C1 segment of cervical spinal cord (tissue), 14 donors: ENCODE measurements around the gene CBFA2T3.

ENCODE experiments used
- DNase-seq, 14 donors: peaks; one replicate each; lab custom pipeline; 2025; lab: John Stamatoyannopoulos, UW

Gene CBFA2T3

DNA sequence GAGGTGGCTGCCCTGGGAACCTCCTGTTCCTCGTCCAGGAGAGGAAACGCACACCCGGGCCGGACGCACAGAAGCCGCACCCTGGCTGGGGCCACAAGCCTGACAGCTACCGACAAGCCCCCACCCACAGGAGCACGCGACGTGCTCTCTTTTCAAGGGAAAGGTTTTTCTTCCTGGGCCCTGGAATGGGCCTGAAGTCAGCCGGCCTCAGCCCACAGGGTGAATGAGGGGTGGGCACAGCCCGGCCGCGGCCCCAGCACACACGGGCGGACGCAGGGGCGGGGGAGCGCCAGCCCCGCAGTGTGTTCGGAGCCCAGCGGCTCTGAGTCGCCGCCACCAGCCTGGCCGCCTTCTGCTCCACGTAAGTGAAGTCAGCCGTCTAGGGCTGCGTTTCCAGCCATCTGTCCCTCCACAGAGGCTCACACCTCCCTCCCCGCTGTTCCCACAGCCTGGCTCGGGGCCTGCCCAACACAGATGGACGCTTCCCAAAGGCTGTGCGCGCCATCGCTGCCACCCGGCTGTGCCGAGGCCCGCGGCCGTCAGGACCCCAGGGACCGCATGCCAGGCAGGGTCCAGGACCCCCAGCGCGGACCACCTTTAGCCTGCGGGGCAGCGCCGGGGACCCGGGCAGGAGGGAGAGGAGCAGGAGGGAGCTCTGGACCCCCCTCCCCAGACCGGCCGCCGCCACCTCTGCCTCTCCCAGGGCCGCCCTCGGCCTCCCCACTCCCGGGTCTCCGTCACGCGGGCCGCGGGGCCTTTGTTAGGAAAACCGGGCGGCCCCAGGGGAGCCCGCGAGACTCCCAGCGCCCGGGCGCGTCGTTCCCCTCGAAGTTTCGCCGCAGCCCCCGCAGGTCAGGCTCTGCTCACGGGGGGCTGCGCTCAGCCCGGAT lies 36.8 kb downstream of the CBFA2T3 start:
- DNase-seq = peak in 2 of 14 donors; percentile 24 to 83

DNA sequence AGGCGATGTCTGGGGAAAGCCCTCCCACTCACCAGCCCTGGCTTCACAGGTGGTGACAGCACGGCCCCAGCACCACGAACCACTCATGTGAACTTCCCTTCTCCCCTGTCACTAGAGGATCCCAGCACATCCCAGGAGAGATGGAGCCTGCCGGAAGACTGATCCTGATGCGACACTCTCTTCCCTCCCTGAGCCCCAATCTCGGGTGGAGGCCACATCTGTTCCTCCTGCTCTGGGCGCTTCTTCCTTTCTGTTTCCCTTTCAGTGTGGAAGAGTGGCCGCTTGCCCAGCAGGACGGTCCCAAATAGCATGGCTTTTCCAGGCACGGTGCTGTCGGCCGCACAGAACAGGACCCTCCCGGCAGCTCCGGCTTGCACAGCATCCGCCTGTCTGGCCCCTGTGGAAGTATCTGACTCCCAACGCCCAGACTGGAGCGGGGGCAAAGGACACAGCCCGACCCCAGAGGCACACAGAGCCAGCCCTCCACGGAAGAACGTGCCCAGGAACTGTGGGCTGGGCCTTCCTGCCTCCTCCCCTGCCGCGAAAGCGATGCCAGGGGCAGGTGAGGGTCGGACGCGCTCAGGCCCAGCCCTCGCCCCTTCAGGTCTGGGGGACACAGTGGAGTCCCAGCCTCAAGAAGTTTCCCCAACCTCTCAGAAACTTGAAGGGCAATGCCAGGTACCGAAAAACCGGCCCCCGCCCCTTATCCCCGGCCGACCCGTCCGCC lies 37.6 kb downstream of the CBFA2T3 start:
- peak in 1 of 14 donors; percentile 67 for DNase-seq

DNA sequence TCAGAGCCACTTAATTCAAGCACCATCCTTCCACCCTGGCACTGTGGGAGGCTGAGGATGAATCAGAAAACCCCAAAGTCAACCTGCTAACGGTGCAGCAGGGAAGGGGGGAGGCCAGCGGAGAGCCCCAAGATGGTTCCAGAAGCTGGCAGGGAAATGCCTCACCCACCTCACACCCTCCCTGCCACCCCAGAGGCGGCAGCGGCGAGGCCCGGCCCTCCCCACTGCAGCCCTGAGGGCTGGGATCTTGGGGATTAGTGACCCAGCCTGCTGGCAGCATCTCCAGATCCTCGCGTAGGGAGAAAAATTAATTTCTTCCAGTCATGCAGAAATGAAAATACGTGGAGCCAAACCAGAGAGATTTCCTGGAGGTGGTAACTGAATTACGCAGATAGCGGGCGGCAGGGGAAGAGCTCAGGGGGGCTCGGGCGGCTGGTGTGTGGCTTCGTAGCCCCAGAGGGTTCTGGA lies 38.2 kb downstream of the CBFA2T3 start:
- DNase-seq = peak in 1 of 14 donors; percentile 67

DNA sequence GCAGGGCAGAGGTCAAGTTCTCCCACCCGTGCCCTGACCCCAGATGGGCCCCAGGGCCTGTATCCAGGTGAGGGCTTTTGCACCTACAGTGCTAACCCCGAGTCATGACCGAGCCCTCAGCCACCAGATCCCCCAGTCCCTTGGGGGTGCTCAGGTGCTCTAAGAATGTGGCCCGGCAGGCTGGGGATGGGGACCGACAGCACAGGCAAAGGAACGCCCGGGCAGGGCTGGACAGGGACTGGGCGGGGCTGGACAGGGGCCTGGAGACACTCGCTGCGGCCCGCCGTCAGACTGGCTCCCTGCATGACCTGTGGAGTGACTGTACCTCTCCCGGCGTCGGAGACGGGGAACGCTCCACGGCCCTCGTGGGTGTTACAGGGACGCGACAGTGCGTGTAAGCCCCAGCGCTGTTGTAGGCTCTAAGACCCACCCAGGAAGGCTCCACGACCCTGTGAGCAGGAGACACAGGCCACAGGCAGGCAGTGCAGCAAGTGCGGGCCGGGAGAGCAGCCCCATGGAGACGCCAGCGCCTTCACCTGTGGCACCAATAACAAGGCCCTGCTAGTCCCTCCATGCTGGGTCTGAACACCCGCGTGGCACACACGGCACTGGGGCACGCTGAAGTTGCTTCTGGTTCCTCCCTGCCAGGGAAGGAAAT lies 38.8 kb downstream of the CBFA2T3 start:
- peak in 1 of 14 donors; percentile 47 for DNase-seq

DNA sequence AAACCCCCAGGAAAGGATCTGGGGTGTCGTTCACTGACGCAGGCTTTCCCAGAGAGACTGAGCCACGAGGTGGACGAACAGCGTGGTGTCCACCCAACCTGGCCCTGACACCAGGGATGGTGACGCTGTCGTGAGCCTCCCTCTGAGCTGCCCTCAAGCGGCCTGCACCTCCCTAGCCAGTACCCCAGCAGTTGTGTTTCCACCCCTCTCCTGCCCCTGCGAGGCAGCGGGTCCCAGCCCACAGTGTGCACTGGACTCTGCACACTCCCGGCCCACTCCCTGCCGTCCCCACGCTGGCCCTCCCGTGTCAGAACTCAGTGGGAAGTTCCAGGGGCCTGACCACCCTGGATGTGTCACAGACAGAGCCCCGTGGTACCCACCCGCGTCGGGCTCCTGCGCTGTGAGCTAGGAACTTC lies 39.8 kb downstream of the CBFA2T3 start:
- DNase-seq = no peak

DNA sequence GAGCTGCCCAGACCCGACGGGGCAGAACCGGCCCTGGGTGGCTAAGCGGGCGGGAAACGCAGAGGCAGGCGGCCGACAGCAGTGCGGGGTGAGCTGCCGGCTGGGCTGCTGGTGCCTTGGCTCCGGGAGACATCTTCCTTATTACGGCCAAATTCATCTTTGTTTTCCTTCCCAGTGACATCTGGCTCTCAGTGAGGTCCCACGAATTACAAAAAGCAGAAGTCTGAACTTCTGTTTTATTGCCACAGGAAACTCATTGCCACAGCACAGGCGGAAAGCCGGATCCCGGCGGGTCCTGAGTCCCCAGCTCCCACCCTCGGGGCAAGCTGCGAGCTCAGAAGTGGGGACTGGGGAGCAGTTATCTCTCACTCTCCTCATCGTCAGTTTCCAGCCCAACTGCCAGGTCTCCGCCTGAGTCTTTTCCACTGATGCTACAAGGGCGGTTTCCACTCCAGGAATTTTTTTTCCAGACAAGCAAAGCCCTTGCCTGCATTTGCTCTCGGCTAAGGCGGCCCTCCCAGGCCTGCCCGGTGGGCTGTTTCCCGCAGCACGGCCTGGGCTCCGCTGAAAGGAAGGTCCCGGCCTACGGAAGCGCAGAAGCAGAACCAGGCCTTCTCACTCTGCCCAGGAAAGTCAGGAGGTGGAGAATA lies 40.3 kb downstream of the CBFA2T3 start:
- peak in 3 of 14 donors; percentile 15 to 25 (median 22) for DNase-seq

DNA sequence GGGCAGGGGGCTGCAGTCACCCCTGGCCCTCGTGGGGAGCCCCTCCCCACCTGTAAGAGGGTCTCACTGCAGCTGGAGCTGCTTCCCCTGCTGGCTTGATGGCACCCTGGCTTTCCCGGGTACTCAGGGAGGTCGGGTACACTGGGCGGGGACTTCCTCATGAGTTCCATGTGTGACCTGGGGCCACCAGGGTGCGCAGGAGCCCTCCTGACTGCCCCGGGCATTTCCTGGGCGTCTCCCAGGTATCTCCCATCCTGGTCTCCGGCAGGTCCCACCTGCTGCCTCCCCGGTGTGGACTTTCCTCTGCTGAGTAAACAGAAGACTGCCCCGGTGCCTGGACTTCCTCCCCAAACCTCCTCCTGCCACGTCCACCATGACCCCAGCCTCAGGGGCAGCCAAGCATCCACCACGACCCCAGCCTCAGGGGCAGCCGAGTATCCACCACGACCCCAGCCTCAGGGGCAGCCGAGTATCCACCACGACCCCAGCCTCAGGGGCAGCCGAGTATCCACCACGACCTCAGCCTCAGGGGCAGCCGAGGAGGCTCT lies 40.9 kb downstream of the CBFA2T3 start:
- no peak for DNase-seq

DNA sequence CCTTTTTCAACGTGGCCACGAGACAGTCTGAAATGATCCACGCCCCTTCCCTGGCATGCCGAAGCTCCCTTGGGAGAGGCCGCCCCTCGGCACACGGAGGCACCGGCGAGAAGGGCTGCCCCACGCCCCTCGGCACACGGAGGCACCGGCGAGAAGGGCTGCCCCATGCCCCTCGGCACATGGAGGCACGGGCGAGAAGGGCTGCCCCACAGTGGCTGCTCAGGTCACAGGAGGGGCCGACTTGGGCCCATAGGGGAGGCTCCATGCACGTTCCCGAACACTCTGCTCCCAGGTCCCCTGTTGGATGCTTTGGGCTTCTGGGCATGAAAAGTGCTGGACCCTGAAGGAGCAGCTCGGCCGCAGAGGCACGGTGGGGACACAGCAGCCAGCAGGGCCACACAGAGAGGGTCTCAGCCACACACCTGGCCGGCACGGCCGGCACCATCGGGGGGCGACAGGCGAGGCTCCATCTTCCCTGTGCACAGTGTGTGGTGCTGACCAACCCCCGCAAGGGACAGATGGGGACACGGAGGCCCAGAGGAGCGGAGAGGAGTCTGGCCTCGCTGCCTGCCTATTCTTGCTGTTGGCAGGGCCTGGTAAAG lies 42.8 kb downstream of the CBFA2T3 start:
- peak in 1 of 14 donors; percentile 41 for DNase-seq

DNA sequence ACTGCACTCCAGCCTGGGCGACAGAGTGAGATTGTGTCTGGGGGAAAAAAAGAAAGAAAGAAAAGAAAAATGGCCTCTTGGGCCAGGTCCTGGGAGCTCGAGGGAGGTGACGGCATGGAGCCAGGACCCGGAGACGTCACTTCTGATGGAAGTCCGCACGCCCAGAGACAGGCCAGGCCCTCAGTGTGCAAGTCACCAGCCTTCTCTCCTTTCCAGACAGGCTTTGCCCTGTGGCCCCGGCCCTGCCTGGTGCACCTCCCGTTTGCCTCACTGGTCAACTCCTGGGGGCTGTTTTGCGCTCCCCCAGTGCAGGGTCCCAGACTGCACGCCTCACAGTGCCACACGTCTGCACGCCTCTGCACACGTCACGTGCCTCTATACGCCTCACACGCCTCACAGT lies 44.1 kb downstream of the CBFA2T3 start:
- DNase-seq = no peak

DNA sequence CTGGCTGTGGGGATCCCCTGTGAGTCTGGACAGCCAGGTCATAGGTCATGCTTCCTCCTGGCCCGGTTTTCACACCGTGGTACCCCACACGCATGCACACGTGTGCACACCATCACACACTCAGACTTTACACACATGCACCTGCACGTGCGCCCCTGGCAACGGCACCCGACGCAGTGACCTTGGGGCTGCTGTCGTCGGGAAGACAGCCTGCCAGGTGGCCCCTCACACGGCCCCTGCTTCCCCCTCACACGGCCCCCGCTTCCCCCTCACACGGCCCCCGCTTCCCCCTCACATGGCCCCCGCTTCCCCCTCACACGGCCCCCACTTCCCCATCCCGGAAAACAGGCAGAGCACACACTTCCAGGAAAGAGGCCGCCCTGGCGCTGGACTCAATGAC lies 45.1 kb downstream of the CBFA2T3 start:
- no peak for DNase-seq

DNA sequence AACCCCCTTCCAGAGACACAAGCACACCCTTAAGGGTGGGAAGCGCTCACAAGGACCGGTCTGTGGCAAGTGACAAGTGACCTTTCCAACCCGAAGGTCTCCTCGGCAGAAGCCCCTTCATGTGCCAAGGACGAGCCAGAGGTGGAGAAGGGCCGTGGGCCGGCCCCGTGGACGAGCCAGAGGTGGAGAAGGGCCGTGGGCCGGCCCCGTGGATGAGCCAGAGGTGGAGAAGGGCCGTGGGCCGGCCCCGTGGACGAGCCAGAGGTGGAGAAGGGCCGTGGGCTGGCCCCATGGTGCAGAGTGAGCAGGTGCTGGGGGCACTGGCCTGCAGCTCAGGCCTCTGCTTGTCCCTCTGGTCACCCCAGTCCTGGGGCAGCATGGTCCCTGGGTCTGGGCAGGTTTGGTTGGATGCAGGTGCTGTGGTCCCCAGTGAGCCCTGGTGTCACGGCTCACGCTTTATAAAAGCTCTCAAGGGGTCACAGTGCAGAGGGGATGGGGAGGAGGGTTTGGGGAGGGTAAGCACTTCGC lies 45.6 kb downstream of the CBFA2T3 start:
- no peak for DNase-seq

DNA sequence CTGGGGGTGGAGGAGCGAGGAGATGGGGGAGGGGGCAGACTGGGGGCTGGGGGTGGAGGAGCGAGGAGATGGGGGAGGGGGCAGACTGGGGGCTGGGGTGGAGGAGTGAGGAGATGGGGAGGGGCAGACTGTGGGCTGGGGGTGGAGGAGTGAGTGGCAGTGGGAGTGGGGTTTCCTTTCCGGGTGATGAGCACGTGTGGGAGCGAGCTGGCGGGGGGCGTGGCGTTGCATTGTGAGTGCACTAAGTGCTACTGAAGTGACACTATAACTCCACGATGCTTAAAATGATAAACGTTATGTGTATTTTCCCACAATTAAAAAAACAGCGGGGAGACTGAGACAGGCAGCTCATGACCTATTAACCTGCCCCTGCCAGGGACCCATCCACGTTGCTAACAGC lies 46.3 kb downstream of the CBFA2T3 start:
- no peak for DNase-seq

DNA sequence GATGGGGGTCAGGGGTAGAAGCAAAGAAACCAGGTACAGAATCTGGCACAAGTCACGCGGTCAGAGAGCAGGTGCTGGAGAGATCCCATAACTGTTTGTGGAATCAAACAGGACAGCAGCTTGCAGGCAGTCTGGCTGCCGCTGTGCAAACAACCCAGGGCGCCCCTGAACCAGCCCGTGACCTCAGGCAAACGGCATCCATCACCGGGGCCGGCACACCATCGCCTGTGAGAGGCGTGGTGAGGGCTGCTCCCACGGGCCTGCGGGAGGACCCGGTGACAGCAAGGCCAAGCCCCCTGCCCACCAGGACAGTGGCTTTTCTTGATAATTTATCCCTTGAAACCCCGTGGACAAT lies 47.9 kb downstream of the CBFA2T3 start:
- no peak for DNase-seq

DNA sequence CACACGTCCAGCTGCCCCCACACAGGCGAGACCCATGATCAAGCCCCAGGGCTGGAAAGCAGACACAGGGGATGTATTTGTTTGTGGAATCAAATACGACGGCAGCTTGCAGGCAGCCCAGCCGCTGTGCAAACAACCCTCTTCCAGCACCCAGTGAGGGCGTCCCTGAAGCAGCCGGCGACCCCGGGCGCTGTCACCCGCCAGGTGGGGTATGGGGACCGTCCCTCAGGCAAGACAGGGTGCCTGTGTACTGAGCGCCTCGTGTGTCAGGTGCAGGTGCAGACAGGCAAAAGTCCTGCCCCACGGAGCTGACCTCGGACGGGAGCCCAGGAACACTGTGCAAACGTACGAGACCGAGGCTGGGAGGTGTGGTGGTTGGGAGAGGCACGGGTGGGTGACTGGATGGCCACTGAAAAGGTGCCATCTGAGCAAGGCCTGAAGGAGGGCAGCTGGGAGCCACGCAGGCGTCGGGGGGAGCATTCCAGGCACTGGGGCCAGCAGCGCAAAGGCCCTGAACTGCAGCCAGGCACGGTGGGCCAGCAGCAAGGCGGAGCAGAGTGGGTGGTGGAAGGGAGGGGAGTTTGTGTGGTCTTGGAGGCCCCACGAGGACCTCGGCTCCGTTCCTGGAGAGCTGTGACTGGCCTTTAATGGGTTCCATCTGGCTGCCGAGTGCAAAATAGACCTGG lies 48.5 kb downstream of the CBFA2T3 start:
- no peak for DNase-seq

DNA sequence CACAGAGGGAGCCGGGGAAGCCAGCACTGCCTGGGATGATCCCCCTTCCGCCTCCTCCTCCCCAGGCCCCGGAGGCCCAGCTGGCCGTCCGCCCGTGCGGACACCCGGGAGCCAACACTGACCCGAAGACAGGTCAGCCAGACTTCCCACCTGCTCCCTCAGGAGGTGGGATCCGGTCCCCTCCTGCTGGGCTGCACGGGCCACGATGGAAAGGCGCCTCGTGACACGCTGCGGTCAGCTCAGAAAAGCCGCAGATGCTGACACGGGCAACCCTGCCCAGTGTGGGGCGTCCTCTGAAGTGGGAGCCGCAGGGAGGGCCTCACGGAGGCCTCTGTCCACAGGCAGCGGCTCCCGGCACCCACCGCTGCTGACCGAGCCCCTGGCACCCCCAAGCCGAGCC lies 49.3 kb downstream of the CBFA2T3 start:
- DNase-seq = no peak

DNA sequence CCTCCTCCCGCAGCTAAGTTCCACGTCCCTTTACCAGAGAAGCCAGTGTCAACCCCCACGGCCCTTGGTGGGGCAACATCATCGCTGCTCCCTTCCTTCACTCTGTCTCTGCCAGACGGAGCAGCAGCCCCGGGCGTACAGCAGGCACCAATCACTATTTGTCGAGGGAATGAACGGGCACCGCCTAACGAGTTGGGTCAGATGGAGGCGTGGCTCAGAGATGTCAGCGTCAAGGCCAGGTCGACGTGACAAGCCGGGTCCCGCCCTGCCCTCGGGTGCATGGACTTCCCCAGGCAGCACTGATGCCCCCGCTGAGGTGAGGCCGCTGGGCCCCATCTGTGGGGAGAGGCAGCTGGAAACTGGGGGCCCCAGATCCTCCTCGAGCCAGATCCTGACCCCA lies 50.0 kb downstream of the CBFA2T3 start:
- peak in 1 of 14 donors; percentile 27 for DNase-seq

DNA sequence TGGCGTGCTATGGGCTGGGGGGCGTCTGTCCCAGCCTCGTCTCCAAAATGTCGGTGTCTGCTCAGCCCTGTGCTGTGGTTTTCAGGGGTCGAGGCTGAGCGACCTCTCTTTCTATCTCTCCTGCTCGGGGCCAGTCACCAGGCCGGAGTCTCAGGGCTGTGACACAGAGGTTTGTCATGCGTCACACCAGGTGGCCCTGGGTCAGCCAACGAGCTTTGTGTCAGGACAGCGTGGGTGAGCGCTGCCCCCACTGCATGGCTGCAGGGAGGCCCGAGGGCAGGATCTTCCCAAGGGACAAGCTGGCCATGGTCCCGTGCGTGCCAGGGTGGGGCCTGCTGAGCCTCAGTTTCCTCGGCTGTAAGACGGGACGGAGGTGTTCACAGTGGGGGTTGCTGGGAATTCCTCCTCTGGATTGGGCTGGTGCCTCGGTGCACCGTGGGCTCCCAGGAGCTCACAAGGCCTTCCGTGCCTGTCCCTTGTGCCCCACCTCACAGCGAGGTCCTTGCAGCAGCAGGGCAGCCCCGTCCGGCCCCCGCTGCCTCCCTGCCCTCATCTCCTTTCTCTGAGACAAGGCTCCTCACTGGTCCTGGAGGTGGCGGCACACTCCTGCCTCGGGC lies 50.5 kb downstream of the CBFA2T3 start:
- DNase-seq = no peak

DNA sequence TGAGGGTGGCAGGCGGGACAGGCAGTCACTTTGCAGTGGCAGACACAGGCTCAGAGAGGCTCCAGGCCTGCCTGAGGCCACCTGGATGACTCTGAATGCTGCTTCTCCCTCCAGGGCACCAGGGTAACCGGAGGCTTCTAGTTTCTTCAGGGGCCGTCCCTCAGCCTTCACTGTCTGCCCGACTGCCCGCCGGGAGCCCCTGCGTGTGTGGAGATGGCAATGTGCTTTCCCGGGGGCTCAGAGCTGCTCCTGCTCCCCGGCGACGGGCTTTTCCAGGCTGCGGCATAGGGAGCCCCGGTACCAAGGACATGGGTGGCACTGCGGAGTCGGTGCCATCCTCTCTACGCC lies 51.5 kb downstream of the CBFA2T3 start:
- DNase-seq = no peak

DNA sequence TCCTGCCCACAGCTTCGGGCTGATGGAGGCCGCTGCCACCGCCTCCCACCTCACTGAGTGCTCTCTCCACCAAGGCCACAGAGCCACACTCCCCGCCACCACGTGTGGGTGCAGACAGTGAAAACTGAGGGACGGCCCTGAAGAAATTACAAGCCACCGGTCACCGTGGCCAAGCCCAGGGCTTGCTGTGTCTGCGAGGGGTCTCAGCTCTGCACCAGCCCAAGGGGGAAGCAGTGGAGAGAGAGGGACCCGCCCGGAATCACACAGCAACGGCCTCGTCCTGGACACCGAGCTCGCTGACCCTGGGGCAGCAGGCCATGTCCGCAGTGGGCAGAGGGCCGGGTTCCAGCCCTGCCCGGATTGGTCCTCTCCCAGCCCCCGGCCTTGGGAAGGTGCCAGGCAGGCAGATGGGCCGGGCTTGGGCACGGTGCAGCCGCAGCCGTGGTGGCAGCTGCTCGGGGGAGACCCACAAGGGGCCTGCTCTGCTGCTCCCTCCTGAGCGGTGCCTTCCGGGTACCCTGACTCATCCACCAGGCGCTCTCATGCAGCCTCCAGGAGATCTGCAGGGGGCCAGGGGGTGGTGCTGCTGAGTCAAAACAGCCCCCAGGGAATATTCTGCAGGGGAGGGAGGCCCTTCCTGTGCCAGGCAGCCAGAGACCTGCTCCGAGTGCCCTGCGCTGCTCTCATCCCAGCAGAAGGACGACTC lies 52.0 kb downstream of the CBFA2T3 start:
- peak in 4 of 14 donors; percentile 9 to 82 (median 44) for DNase-seq
